ENCODE data around the gene RCBTB1. TPM values are rescaled to one million over a fixed set of nuclear protein-coding genes. Genes with fewer than 3 reads are reported as not detected.
"Not testable (repeated sequence)": the region's sequence is repeated elsewhere in the genome, so short reads cannot be mapped to it uniquely, and the experiment has no call there.

RCBTB1 gene
- 12.2 TPM for total RNA-seq

- peak; percentile 69 for DNase-seq (ENCODE audit: low spot score)
Measured at GRCh38 chr13:49585220-49586157, at the start of gene RCBTB1. RCBTB1 (minus strand) TSS chr13:49585558; CDS start chr13:49567279, 18,279 bp downstream.

DNA sequence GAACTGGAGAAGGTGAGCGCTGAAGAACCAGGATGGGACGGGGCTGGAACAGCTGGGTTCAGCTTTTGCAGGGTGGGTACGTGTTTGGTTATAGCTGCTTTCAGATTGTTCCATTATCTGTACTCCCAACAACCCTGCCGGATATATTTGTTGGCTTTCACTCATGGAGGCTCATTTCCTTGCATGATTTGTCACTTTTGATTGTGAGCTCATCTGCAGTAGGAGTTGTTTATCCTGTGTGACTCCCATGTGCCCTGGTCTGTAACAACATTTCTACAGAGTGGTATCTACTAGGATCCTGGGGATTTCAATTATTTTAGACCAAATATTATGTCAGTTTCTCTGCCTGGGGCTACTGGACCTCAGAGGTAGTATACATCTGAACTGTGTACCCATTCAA is 48.4 kb upstream of the RCBTB1 start:
- no peak for DNase-seq (ENCODE audit: low spot score)

GRCh38 chr13:49632156-49632555 is 46.8 kb upstream of the RCBTB1 start:
- DNase-seq (ENCODE audit: low spot score), result no peak

- no peak for DNase-seq (ENCODE audit: low spot score)
Measured at GRCh38 chr13:49630580-49630979, 45.2 kb upstream of the RCBTB1 start.

GRCh38 chr13:49629947-49630346 is 44.6 kb upstream of the RCBTB1 start:
- no peak for DNase-seq (ENCODE audit: low spot score)

DNA sequence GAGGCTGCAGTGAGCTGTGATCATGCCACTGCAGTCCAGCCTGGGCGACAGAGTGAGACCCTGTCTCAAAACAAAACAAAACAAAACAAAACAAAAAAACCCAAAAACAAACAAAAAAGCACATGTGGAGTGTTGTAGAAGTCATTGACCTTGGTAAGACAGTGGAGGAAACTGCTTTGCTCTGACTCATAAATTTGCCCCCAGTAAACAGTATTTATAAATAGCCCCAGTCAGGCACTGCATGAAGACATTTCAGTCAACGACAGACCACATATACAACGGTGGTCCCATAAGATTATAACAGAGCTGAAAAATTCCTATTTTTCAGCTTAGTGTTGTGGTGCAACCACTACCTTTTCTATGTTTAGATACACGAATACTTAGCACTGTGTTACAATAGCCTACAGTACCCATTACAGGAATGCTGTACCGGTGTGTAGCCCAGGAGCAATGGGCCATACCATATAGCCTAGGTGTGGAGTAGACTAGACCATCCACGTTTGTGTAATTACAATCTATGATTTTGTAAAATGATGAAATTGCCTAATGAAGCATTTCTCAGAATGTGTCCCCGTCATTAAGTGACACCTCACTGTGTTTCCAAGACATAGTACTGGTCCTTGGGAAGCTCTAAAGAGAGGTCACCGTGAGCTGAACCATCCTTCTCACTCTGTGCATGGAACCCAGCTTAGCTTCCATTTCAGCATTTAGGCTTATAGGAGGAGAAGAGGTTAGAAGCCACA is 44.0 kb upstream of the RCBTB1 start:
- no peak for DNase-seq (ENCODE audit: low spot score)

DNA sequence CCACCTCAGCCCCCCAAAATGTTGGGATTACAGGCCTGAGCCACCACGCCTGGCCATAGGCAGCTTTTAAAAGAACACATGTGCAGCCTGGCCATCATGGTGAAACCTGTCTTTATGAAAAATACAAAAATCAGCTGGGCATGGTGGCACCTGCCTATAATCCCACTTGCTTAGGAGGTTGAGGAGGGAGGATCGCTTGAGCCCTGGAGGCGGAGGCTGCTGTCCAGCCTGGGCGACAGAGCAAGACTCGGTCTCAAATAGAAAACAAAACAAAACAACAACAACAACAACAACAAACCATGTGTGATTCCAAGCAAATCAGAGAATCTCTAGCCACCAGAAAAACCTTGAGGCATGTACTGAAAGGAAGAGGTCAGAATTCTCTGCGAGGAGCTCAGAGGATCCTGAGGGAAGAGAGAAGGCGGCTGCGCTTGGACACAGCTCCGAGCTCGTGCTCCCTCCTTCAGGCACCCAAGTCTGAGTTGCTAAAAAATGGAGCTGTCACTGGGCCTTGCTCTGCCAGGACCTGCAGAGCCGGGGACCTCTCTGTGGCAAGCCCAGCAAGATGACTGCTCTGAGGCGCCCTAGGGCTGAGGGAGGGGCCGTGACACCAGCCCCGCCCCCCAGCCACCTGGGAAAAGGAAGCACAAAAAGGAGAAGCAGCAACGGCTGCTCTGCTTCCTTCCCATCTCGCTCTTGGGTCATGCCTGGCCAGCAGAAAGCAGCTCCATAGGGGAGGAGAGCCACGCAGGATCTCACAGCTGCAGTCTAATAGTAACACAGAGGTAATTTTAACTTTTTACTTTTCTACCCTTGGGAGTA is 42.7 kb upstream of the RCBTB1 start, which contains the start of gene ARL11:
TSS of gene ARL11 (plus strand) at position 677 of the 822 bp plus-strand sequence. CDS start 1,941 bp downstream, outside the sequence.
- DNase-seq (ENCODE audit: low spot score), result peak; percentile 68

GRCh38 chr13:49625392-49626079 is 40.2 kb upstream of the RCBTB1 start:
- no peak for DNase-seq (ENCODE audit: low spot score)

GRCh38 chr13:49624229-49624628 is 38.9 kb upstream of the RCBTB1 start:
- DNase-seq (ENCODE audit: low spot score), result no peak

DNA sequence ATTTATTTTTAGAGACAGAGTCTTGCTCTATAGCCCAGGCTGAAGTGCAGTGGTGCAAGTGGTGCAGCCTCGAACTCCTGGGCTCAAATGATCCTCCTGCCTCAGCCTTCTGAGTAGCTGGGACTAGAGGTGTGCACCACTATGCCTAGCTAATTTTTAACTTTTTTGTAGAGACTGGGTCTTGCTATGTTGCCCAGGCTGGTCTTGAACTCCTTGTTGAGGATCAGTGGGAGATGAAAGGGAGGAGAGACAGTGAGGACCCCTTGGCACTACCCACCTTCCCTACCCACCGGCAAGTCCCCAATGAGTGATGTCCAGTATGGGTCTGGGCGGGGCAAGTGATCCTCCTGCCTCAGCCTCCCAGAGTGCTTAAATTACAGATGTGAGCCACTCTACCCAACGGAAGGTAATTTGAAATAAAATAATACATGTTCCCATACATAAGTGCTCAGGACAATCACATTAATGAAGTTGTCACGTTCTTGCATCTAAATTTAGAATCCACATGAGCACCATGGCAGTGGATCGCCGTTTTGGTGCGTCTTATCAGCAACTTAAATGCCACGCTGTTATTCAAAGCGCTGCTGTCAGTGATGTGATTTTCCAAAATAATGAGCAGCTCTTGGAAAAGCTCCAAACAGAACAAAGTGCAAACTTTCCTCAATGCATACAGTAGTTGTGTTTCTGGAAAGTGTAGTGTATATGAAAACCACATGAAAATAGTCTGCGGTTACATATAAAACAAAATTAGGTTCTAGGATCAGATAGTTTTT is 37.0 kb upstream of the RCBTB1 start:
- no peak for DNase-seq (ENCODE audit: low spot score)

- no peak for DNase-seq (ENCODE audit: low spot score)
Measured at GRCh38 chr13:49620170-49620621, 34.8 kb upstream of the RCBTB1 start.

- no peak for DNase-seq (ENCODE audit: low spot score)
Measured at GRCh38 chr13:49616676-49617065, 31.3 kb upstream of the RCBTB1 start.

DNA sequence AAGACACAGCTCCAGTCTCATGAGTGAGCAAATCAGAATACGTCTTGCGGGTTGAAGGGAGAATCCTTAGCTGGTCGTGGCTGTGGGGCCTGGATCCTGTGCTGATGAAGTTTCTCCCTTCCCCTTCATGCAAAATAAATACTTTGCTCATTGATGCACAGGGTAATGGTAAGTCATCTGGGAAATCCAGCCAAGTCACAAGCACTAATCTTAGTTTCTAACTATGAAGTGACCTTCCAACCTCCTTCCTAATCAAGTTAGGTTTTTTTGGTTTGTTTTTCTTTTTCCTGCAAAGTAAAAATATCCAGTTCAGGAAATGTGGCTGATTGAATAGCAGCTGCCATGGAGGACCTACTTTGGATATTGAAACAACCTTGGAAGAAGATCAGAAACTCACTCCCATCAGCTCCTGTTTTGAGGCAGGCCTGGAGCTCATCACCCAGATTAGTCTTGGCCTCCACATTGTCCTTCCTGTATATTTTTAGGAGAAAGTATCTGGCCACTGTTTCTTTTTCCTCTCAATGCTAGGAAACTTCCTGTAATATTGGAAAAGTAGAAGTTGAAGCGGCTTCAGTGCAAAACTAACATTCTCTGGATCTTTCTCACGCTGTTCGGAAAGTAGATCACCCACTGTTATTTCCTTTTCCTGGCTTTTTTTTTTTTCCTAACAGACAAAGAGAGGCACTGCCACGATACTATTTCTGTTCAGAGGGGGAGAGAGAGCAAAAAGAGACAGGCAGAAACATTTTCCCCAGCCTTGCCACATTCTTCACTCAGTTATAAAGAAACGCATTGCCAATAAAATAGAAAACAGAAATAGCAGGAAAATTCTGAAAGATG is 30.7 kb upstream of the RCBTB1 start:
- no peak for DNase-seq (ENCODE audit: low spot score)

- not testable (repeated sequence) for DNase-seq (ENCODE audit: low spot score)
Measured at GRCh38 chr13:49612042-49612441, 26.7 kb upstream of the RCBTB1 start.

GRCh38 chr13:49610176-49610575 is 24.8 kb upstream of the RCBTB1 start:
- DNase-seq (ENCODE audit: low spot score), result no peak

DNA sequence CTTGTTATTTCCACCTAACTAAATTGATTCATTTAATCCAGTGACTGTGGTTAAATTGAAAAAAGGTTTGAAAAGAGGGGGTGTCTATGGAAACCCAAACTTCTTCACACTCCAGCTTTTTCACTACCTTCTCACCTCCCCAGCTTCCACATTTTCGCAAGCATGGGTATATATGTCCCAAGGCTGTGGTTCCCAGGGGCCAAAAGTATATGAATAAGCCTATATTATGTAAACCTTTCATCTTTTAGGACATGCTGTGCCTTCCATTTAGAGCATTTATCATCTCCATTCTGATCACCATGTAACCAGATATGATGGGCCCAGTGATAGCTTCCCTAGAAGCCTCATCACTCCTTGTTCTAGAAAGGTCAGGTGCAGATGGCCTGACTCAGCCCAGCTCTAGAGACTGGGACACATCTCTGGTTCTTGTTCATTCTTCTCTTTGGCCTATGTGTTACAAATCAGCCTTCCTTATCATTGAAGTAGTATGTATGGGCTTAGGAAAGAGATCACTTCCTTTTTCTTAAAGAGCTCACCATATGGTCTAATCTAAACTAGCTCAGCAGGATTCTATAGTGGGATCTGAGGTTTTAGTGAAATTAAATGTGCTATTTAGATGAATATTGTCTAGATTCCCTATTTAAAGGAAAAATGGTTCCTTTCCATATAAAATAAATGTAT is 23.4 kb upstream of the RCBTB1 start:
- no peak for DNase-seq (ENCODE audit: low spot score)

DNA sequence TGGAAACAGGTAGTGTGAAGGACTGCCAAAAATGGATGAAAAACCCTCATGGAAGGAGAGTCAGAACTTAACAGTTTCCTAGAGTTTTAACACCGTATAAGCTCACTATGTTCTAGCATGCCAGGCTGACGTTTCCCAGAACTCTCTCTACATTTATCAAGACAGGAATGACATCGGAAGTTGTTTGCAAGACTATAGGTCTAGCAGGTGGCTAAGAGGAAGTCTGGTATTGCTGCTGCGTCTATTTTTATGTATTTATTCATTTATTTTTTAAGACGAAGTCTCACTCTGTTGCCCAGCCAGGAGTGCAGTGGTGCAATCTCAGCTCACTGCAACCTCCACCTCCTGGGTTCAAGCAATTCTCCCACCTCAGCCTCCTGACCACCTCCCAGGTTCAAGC is 22.4 kb upstream of the RCBTB1 start:
- DNase-seq (ENCODE audit: low spot score), result no peak

GRCh38 chr13:49606747-49607648 is 21.6 kb upstream of the RCBTB1 start:
- peak; percentile 91 for DNase-seq (ENCODE audit: low spot score)
